Mesodermal cell (in vitro differentiated cells): ENCODE results near the gene AKR1C8.

Experiments
- H3K27ac ChIP-seq: 2 replicates; pipeline ENCODE4 v1.7.0; 2013; ENCODE audit warnings: mild to moderate bottlenecking, low read depth, low read length, moderate library complexity; ENCODE audit not compliant: severe bottlenecking
- H3K36me3 ChIP-seq: 2 replicates; pipeline ENCODE4 v1.7.1; 2013; ENCODE audit warnings: mild to moderate bottlenecking, low read length, moderate library complexity; ENCODE audit not compliant: control insufficient read depth, insufficient read depth
- H3K4me1 ChIP-seq: one replicate; pipeline ENCODE4 v1.7.1; 2013; ENCODE audit warnings: mild to moderate bottlenecking, low read length; ENCODE audit not compliant: insufficient read depth, control insufficient read depth, poor library complexity, severe bottlenecking
- H3K4me3 ChIP-seq: 2 replicates; pipeline ENCODE4 v1.7.0; 2013; ENCODE audit warnings: low read length, control low read depth, mild to moderate bottlenecking; ENCODE audit not compliant: insufficient read depth, poor library complexity, severe bottlenecking; ENCODE audit errors: extremely low read depth
- H3K9me3 ChIP-seq: 2 replicates; pipeline ENCODE4 v1.7.1; 2013; ENCODE audit warnings: mild to moderate bottlenecking, low read length, moderate library complexity; ENCODE audit not compliant: control insufficient read depth
- WGBS, 2 experiments: methylation state at CpG; one replicate each; pipeline ENCODE4 v1.1.5; 2013; ENCODE audit warnings: missing lambda C conversion rate in 2 of 2; ENCODE audit not compliant: insufficient coverage in 2 of 2; 5-methylcytosine and 5-hydroxymethylcytosine counted together

AKR1C8 gene

GRCh38 chr10:5168897-5169420 lies 16.0 kb downstream of the AKR1C8 start:
- Histone ChIP-seq H3K4me1 (no peaks in the 10 kb centered on the region), H3K36me3 (no peaks in the 10 kb centered on the region), H3K4me3 (no peak overlapping the region), H3K27ac (no peak overlapping the region), H3K9me3 (peaks cover 19% of the 10 kb centered on the region)
- WGBS, 2 experiments, result 60 to 66% methylated on average over 4 of the region's 5 CpGs

DNA sequence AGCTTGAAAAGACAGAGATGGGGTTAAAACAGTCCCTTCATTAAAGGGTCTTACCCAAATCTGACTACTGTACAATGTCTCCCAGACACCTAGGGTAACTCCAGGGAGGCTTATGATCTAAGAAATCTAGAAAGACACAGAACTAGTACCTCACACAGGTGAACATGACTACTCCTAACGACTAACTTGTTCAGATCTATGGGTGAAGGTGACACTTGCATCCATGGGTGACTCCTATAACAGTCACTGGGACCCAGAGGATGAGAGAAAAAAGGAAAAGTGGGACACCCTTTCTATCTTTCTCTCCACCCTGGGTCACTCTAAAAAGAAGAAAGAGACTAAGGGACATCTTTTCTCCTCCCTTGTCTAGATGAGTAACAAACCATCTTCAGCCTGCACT lies 19.2 kb downstream of the AKR1C8 start:
- H3K9me3 ChIP-seq, result peaks cover 32% of the 10 kb centered on the region
- H3K4me1 ChIP-seq, result no peaks in the 10 kb centered on the region
- H3K27ac ChIP-seq, result no peak overlapping the region
- no peaks in the 10 kb centered on the region for H3K36me3 ChIP-seq
- no peak overlapping the region for H3K4me3 ChIP-seq
- WGBS, 2 experiments, result 29% methylated on average over 1 of the region's 1 CpG; no CpG with 5 or more reads in 1 of the 2 experiments

DNA sequence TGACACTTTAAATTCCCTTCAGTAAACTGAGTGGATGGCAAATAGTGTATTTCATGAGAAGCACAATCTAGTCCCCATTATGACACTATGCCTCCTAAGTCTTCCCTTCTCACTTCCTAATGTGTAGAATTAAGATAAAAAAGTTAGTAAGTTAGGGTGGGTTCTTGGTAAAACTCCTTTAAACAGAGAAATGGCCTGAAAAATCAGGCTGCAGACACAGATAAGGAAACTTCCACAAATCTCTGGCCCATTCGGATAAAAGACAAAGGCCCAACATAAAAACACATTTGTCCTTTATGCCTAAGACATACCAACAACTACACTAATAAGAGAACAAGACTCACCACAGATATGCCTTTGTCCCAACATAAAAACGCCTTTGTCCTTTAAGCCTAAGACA lies 21.5 kb downstream of the AKR1C8 start:
- H3K4me1 ChIP-seq, result no peaks in the 10 kb centered on the region
- 49 to 63% methylated on average over 2 of the region's 2 CpGs for WGBS, 2 experiments
- H3K27ac ChIP-seq, result no peak overlapping the region
- H3K9me3 ChIP-seq, result peaks cover 32% of the 10 kb centered on the region
- no peaks in the 10 kb centered on the region for H3K36me3 ChIP-seq
- no peak overlapping the region for H3K4me3 ChIP-seq

GRCh38 chr10:5159126-5159525 lies 25.8 kb downstream of the AKR1C8 start:
- WGBS, 2 experiments, result 81 to 89% methylated on average over 6 of the region's 6 CpGs
- Histone ChIP-seq H3K4me3 (no peak overlapping the region), H3K4me1 (no peaks in the 10 kb centered on the region), H3K36me3 (no peaks in the 10 kb centered on the region), H3K27ac (no peak overlapping the region), H3K9me3 (peaks cover 14% of the 10 kb centered on the region)

DNA sequence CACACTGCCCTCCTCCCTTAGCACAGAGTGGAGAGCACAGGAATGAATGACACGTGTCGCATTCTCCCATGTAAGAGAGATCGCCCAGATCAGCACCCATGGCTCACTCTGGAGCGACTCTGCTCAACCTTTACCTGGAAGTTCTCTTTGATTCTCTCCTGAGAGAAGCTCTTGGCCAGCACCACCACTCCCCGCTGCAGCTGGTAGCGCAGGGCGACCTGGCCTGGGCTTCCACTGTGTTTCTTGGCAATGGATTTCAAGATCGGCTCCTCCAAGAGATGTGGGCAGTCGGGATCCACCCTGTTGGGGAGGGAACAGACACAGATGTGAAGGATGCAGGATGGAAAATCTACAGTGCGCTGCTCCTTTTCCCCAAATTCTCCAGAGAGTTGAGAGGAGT lies 27.4 kb downstream of the AKR1C8 start:
- Histone ChIP-seq H3K36me3 (no peaks in the 10 kb centered on the region), H3K4me1 (no peaks in the 10 kb centered on the region), H3K4me3 (no peak overlapping the region), H3K27ac (no peak overlapping the region), H3K9me3 (no peaks in the 10 kb centered on the region)
- 83 to 87% methylated on average over 9 to 10 of the region's 10 CpGs for WGBS, 2 experiments

DNA sequence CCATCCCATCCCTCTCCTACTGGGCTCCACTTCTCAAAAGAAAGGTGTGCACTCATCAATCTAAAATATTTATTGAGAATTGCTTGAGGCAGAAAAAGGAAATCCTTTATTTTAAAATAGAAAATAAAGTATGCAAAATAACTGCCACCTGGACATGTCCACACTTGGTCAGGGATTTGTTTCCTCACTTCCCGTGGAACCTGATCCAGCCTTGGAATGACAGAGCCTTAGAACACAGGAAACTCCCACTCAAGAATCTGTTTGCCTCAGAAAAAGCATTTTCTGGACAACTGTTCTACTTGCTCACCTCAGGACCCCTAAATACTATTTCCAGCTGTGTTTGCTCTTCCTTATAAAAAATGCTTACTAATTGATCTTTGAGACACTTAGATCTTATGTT lies 29.0 kb downstream of the AKR1C8 start:
- Histone ChIP-seq H3K9me3 (peaks cover under 1% of the 10 kb centered on the region), H3K4me3 (no peak overlapping the region), H3K36me3 (no peaks in the 10 kb centered on the region), H3K27ac (no peak overlapping the region), H3K4me1 (no peaks in the 10 kb centered on the region)
- 50 to 80% methylated on average over 1 of the region's 1 CpG for WGBS, 2 experiments

DNA sequence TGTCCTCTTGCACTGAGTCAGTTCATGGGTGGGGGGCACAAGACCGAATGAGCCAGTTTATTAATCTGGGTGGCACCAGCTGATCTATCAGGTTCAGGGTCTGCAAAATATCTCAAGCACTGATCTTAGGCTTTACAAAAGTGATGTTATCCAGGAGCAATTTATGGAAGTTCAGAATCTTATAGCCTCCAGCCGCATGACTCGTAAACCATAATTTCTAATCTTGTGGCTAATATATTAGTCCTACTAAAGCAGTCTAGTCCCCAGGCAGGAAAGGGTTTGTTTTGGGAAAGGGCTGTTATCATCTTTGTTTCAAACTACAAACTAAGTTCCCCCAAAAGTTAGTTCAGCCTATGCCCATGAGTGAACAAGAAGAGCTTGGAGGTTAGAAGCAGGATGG lies 33.9 kb downstream of the AKR1C8 start:
- Histone ChIP-seq H3K9me3 (peaks cover 6% of the 10 kb centered on the region), H3K27ac (no peak overlapping the region), H3K36me3 (no peaks in the 10 kb centered on the region), H3K4me3 (no peak overlapping the region), H3K4me1 (no peaks in the 10 kb centered on the region)
- 64 to 86% methylated on average over 1 of the region's 3 CpGs for WGBS, 2 experiments

GRCh38 chr10:5148678-5149032 lies 36.3 kb downstream of the AKR1C8 start:
- Histone ChIP-seq H3K4me1 (no peaks in the 10 kb centered on the region), H3K36me3 (no peaks in the 10 kb centered on the region), H3K27ac (no peak overlapping the region), H3K4me3 (no peak overlapping the region), H3K9me3 (peaks cover 6% of the 10 kb centered on the region)
- WGBS, 2 experiments, result no CpG with 5 or more reads among the region's 1 CpG

- Histone ChIP-seq H3K4me3 (no peak overlapping the region), H3K27ac (no peak overlapping the region), H3K36me3 (no peaks in the 10 kb centered on the region), H3K4me1 (no peaks in the 10 kb centered on the region), H3K9me3 (peaks cover 6% of the 10 kb centered on the region)
- WGBS, 2 experiments, result 50 to 56% methylated on average over 1 of the region's 3 CpGs
These were observed 36.8 kb downstream of the AKR1C8 start for GRCh38 chr10:5147981-5148677.

- WGBS, 2 experiments, result 85 to 87% methylated on average over 3 to 4 of the region's 5 CpGs
- Histone ChIP-seq H3K36me3 (no peaks in the 10 kb centered on the region), H3K27ac (no peak overlapping the region)
These were observed 37.5 kb downstream of the AKR1C8 start for GRCh38 chr10:5147255-5147980.

DNA sequence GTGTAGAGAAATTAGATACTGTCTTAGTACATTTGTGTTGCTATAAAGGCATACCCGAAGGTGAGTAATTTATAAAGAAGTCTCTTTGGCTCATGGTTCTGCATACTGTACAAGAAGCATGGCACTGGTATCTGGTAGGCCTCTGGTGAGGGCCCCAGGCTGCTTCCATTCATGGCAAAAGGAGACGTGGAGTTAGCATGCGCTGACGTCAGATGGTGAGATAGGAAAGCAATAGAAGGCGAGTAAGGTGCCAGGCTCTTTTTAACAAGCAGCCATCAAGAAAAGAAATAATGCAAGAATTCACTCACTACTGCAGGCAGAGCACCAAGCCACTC lies 38.1 kb downstream of the AKR1C8 start:
- Histone ChIP-seq H3K4me1 (no peaks in the 10 kb centered on the region), H3K9me3 (peaks cover 6% of the 10 kb centered on the region), H3K36me3 (no peaks in the 10 kb centered on the region), H3K27ac (no peak overlapping the region), H3K4me3 (no peak overlapping the region)
- WGBS, 2 experiments, result 72 to 90% methylated on average over 1 to 3 of the region's 5 CpGs

More at GRCh38 chr10:5147255-5147980, 37.5 kb downstream of the AKR1C8 start:
- Histone ChIP-seq H3K4me1 (no peaks in the 10 kb centered on the region), H3K4me3 (no peak overlapping the region), H3K9me3 (peaks cover 6% of the 10 kb centered on the region)
